ENCODE results near the gene TMEM225B.
A peak's percentile ranks its signal among the peaks of the same experiment; 100 is the strongest.
"Not testable (repeated sequence)": the region's sequence is repeated elsewhere in the genome, so short reads cannot be mapped to it uniquely, and the experiment has no call there.

The TMEM225B gene

GRCh38 chr7:99597762-99598501 lies at the start of gene TMEM225B:
Gene TMEM225B, plus strand, starts transcription at chr7:99598267. Its CDS starts 6,122 bp downstream, at chr7:99604389.
- no peak for DNase-seq (ENCODE audit: low read depth)

DNA sequence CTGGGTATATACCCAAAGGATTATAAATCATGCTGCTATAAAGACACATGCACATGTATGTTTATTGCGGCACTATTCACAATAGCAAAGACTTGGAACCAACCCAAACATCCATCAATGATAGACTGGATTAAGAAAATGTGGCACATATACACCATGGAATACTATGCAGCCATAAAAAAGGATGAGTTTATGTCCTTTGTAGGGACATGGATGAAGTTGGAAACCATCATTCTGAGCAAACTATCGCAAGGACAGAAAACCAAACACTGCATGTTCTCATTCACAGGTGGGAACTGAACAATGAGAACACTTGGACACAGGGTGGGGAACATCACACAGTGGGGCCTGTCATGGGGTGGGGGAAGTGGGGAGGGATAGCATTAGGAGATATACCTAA lies 48.5 kb upstream of the TMEM225B start:
- not testable (repeated sequence) for DNase-seq (ENCODE audit: low read depth)

DNA sequence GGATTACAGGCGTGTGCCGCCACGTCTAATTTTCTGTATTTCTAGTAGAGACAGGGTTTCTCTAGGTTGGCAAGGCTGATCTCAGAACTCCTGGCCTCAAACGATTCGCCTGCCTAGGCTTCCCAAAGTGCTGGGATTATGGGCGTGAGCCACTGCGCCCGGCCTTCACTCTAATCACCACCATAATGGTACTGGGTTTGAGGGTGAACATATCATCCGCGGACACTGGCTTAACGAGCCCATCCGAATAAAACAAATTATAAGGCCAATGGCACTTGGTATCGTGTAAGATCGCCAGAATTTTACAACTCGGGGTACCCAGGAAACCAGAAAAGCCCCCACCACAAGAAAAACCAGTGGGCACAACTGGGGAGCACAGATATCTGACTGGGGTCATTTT lies 46.7 kb upstream of the TMEM225B start:
- no peak for DNase-seq (ENCODE audit: low read depth)

GRCh38 chr7:99551767-99552463 lies 46.2 kb upstream of the TMEM225B start, which contains the start of gene FAM200A:
Gene FAM200A, minus strand, starts transcription at chr7:99552114. Its CDS starts 3,707 bp downstream, at chr7:99548407.
- DNase-seq (ENCODE audit: low read depth): peak; percentile 79

GRCh38 chr7:99553039-99553438 lies 45.0 kb upstream of the TMEM225B start:
- DNase-seq (ENCODE audit: low read depth): no peak

DNA sequence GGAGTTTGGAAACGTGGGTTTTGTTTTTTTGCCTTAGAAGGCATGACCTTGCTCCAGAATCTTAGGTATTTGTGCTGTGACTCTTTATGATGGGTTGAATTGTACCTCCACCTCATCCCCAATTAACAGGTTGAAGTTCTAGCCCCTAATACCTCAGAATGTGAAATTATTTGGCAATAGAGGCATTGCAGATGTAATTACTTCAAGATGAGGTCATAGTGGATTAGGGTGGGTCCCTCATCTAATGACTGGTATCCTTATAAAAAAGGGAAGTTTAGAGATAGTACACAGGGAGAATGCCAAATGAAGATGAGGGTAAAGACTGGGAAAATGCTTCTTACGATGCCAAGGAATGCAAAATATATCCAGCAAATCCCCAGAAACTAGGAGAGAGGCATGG lies 43.1 kb upstream of the TMEM225B start:
- DNase-seq (ENCODE audit: low read depth): no peak

DNA sequence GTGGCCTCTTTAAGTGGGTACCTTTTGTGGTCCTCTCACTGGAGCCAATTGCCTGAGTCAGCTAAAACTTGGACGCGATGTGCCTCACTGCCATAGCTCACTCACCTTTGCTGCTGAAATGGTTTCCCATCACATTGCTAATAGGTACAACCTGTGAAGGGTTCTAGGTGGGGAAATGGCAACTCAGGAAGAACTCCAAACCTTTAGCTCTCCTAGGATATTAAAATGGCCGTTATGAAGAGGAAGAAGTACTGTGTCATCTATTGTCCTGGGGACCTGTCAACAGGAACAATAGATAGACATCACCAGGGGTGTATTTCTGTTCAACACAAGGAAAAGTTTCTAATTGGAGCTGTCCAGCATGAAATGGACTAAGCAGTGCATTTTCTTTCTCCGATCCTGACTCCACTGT lies 40.9 kb upstream of the TMEM225B start:
- no peak for DNase-seq (ENCODE audit: low read depth)

GRCh38 chr7:99557940-99558305 lies 40.1 kb upstream of the TMEM225B start:
- DNase-seq (ENCODE audit: low read depth): no peak

DNA sequence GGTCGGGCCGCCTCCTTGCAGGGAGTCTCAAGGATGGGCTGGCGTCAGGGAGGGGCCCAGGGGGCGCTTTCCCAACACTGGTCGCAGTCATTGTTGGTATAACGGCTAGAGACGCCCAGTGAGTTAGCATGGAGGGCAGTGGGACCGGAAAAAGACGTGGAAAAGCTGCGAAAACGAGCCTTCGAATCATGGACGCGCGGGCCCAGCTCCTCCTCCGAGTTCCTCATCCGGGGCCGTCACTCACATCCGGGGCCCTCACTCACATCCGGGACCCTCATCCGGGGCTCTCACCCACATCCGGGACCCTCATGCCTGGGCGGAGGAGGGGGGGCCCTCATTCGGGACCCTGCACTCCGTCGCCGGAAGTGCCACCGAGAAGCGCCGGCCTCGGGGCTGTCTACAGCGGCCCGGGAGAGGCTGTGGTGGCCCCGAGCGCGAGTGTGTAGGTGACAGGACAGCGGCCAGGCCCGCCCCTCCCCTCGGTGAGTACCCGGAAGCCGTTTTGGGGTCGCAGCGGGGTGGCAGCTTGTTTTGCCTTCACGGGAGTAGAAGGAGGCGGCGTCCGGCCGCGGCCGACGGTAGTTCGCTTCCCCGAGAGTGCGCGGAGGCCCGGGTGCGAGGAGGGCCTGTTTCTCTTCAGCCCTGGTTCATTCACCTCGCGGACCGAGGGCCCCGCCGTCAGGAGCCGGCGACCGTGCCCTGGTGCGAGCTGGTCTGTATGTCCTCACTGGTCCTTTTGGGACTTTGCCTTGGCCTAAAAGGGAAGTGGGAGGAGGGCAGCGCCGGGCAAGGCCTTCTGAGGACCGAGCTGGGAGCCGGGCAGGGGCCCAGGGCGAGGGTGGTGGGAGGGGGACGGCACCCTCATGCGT lies 39.5 kb upstream of the TMEM225B start, which contains the start of gene ZNF655:
ZNF655 (plus strand) TSS at position 337 of the 869 bp plus-strand sequence. CDS start 1,918 bp downstream, outside the sequence.
- DNase-seq (ENCODE audit: low read depth): peak; percentile 82

DNA sequence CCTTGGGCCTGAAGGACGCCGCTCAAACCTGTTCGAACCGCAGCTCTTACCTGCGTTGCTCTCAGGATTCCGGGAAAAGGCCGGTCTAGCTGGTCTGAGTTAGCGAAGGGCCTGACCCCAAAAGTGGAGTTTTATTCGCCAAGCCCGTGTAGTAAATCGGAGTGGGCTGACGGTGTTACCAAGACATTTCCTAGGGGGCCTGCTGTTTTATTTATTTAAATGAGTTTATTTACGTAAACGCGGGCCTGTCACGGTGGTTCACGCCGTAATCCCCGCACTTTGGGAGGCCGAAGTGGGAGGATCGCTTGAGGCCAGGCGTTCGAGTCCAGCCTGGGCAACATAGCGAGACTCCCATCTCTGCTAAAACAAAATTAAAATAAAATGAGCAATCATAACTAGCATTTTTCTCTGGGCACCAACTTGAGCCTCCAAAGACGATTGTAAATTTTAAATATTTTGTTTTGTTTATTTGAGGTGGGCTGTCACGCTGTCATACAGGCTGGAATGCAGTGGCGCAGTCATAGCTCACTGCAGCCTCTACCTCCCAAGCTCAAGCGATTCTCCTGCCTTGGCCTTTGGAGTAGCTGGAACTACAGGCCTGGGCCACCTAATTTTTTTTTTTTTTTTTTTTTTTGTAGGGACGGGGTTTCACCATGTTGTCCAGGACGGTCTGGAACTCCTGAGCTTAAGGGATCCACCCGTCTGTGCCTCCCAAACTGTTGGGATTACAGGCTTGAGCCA lies 38.7 kb upstream of the TMEM225B start:
- DNase-seq (ENCODE audit: low read depth): no peak

DNA sequence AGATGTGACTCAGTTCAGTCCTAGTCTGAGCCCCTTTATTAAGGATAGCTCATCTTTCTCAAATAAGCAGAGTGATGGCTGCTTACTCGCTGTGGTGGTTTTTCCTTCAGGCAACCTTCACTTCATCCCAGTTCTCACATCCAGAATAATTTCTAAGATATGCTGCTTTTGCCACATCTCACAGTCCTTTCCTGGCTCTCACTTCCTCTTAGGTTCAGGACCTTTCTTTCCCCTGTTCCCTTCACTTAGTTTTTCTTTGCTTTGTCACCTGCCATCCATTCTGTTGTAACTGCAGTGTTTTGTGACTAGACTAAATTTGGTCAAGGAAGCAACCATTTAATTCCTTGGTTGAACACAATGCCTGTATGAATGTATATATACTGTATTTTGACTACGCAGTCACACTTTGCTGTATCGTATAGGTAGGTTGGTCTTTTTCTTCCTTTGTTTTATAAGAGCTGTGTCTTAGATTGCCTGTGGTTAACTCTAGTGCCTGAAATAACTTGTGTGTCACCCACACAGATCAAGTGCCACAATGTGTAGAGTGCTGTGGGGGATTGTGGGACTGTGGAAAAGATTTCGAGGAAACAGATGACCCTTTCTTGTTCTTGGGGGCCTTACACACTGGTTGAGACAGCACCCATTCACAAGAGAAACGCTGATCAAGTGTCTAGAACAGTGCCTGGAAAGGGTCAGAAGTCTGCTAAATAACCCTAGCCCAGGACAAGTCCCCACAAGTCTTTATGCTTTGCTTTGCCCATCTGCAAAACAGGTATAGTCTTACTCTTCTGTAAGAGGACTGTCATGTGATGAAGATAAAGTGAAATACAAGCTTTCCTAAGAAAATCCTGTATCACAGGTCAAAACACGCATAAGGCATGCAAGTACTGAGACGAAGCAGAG lies 37.0 kb upstream of the TMEM225B start:
- DNase-seq (ENCODE audit: low read depth): no peak

- DNase-seq (ENCODE audit: low read depth): no peak
Measured at GRCh38 chr7:99561737-99562051, 36.4 kb upstream of the TMEM225B start.

DNA sequence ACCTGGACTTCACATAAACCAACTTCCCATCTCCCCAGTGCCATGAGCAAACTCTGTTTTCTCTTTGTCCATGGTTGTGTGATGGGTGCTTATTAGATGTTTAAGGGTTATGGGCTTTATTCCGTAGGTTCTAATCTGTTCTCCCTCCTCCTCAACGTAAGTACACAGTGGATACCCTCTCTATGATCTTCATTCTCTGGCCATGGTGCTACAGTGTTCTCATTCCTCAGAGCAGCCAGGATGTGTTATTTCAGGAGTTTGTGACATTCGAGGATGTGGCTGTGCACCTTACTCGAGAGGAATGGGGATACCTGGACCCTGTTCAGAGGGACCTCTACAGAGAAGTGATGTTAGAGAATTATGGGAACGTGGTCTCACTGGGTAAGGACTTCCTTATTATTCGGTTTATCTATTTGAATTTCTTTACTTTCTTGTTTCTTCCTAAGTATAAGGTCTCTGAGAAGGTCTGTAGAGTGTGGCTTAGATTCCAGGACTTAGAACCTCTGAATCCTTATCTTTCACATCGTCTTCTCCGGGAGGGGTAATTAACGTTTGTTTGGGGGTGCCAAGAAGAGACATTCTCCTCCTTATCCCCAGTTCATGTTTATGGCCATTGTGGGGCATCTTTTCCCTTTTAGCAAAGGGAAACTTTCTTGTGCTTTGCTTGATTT lies 35.8 kb upstream of the TMEM225B start:
- DNase-seq (ENCODE audit: low read depth): no peak

DNA sequence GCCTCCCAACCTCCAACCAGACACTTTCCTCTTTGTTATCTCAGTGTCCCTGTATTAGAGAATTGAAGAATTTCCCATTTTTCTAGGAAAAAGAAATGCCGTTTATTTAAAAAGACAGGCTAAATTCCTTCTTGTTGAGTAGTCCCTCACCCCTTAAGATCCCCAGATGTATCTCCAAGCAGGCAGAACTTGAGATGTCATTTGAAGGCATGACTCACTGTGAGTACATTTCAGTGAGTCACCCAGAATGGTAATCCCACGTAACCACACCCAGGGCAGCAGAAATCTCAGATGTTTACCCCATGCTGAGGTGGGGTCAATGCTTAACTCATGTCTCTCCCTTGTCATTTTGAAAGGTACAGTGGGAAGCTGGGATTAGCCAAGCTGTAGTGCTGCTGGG lies 35.2 kb upstream of the TMEM225B start:
- DNase-seq (ENCODE audit: low read depth): peak; percentile 4

- no peak for DNase-seq (ENCODE audit: low read depth)
Measured at GRCh38 chr7:99563650-99564049, 34.4 kb upstream of the TMEM225B start.

DNA sequence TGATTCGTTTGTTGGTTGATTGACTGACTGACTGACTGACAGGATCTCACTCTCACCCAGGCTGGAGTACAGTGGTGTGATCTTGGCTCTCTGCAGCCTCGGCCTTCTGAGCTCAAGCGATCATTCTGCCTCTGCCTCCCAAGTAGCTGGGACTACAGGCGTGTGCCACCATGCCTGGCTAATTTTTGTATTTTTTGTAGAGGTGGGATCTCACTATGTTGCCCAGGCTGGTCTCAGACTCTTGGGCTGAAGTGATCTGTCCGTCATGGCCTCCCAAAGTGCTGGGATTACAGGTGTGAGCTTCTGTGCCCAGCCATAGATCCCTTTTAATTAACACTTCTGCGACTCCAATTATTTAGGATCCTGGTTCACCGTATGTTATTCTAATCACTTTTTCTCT lies 29.3 kb upstream of the TMEM225B start:
- not testable (repeated sequence) for DNase-seq (ENCODE audit: low read depth)

DNA sequence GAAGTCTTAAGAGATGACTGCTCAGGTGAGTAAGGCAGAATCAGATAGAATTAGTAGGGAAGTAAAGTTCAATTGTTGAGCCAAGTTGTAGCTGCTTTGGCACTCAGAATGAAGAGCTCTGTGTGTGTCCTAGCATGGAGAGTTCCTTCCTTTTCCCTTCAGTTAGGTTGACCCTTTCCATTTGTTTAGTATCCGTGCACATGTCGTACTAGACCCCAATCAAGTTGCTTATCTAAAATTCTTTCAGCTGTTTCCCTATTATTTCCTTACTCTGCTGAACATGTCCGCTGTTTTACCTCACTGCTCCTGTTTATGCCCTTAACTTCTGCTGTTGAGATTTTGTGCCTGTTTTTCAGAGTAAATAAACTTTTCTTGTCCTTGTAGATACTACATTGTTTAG lies 26.3 kb upstream of the TMEM225B start:
- DNase-seq (ENCODE audit: low read depth): no peak

GRCh38 chr7:99573257-99573656 lies 24.8 kb upstream of the TMEM225B start:
- no peak for DNase-seq (ENCODE audit: low read depth)

- no peak for DNase-seq (ENCODE audit: low read depth)
Measured at GRCh38 chr7:99576251-99576650, 21.8 kb upstream of the TMEM225B start.

- DNase-seq (ENCODE audit: low read depth): no peak
Measured at GRCh38 chr7:99579281-99579955, 18.6 kb upstream of the TMEM225B start.
